ENCODE results near the gene GIPC3.

The GIPC3 gene

DNA sequence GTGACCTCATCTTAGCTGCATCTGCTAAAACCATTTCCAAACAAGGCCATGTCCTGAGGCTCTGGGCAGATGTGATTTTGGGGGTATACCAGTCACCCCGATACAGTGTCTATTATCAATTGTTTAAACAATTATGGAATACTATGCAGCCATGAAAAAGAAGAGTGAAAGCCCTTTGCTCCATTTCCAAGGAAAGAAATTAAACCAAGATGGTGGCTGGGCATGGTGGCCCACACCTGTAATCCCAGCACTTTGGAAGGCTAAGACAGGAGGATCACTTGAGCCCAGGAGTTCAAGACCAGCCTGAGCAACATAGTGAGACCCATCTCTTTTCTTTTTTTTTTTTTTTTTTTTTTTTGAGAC lies 45.5 kb upstream of the GIPC3 start:
- Histone ChIP-seq H4K20me1 (ENCODE audit: insufficient read depth, low read length) (peaks cover 12% of the 10 kb centered on the region), H3K27ac (ENCODE audit: low read length) (no peak overlapping the region), H2AFZ (ENCODE audit: low read depth, low read length) (no peak overlapping the region), H3K9ac (ENCODE audit: low read length) (no peak overlapping the region), H3K4me3 (ENCODE audit: low read length) (no peak overlapping the region), H3K9me3 (ENCODE audit: insufficient read depth, low read length) (no peaks in the 10 kb centered on the region), H3K36me3 (replicated peaks; ENCODE audit: low read depth, low read length) (peaks cover 43% of the 10 kb centered on the region), H3K79me2 (ENCODE audit: low read length) (no peaks in the 10 kb centered on the region), H3K4me1 (ENCODE audit: low read length) (no peaks in the 10 kb centered on the region), H3K4me2 (ENCODE audit: low read length) (no peak overlapping the region), H3K27me3 (ENCODE audit: low read depth, low read length) (no peaks in the 10 kb centered on the region)
- TF ChIP-seq EZH2phosphoT487 (IDR thresholded peaks at IDR 0.05; ENCODE audit: low read depth) (no peak), CTCF (IDR thresholded peaks at IDR 0.05; ENCODE audit: low read depth, low read length) (no peak)

DNA sequence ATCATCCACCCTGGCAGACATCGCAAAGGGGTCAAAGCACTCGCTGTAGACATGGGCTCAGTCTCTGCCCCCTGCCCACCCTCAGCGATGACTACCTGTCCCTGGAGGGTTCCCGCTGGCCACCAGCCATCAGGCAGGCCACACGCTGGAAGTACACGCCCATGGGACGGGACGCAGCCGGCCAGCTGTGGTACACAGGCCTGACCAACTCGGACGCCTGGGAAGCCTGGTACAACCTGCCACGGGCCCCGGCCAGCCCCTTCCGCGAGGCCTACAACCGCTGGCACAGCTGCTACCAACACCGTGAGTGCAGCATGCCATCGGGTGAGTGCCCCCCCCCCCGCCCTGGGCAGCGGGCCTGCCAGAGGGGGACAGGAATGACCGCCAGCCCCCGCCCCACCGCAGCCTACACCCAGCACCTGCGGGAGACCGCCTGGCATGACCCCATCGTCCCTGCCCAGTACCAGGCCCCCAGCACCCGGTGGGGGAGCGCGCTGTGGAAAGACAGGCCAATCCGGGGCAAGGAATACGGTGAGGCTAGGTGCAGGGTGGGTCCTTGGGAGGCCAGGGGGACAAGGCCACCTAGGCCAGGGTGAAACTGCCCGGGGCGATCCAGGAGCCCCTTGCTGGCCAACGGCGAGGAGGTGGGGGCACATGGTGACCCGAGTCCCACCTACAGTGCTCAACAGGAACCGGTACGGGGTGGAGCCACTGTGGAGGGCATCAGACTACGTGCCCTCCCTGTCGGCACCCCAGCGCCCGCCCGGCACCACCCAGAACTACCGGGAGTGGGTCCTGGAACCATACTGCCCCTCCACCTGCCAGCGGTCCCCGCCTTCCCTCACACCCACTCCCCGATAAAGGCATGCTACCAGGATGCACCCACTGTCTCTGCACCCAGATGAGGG lies 41.9 kb upstream of the GIPC3 start:
- Histone ChIP-seq H3K27ac (ENCODE audit: low read length) (no peak overlapping the region), H3K9ac (ENCODE audit: low read length) (no peak overlapping the region), H3K9me3 (ENCODE audit: insufficient read depth, low read length) (no peaks in the 10 kb centered on the region), H3K36me3 (replicated peaks; ENCODE audit: low read depth, low read length) (peaks cover 49% of the 10 kb centered on the region), H3K4me1 (ENCODE audit: low read length) (no peaks in the 10 kb centered on the region), H4K20me1 (ENCODE audit: insufficient read depth, low read length) (peaks cover 19% of the 10 kb centered on the region), H2AFZ (ENCODE audit: low read depth, low read length) (no peak overlapping the region), H3K79me2 (ENCODE audit: low read length) (peaks cover 5% of the 10 kb centered on the region; the same call in 1 of the 2 replicates), H3K27me3 (ENCODE audit: low read depth, low read length) (no peaks in the 10 kb centered on the region), H3K4me3 (ENCODE audit: low read length) (no peak overlapping the region), H3K4me2 (ENCODE audit: low read length) (no peak overlapping the region)
- TF ChIP-seq CTCF (IDR thresholded peaks at IDR 0.05; ENCODE audit: low read depth, low read length), result no peak
- no peak for TF ChIP-seq EZH2phosphoT487 (IDR thresholded peaks at IDR 0.05; ENCODE audit: low read depth)

DNA sequence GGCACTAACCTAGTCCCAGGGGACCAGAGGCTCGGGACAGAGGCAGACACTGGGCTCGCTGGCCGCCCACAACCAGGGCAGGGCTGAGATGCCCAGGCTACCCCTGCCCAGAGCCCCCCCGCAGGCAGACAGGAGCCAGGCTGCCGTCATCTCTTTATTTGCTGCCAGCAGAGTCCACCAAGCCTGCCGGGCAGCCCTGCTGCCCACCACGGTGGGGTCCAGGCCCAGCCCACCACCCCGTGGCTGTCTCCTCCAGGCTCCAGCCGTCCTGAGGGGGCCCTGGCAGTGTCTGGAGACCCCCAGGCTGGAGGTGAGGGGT lies 41.3 kb upstream of the GIPC3 start:
- Histone ChIP-seq H3K27me3 (ENCODE audit: low read depth, low read length) (no peaks in the 10 kb centered on the region), H3K36me3 (replicated peaks; ENCODE audit: low read depth, low read length) (peaks cover 46% of the 10 kb centered on the region), H3K27ac (ENCODE audit: low read length) (no peak overlapping the region), H3K9ac (ENCODE audit: low read length) (no peak overlapping the region), H4K20me1 (ENCODE audit: insufficient read depth, low read length) (peaks cover 16% of the 10 kb centered on the region), H3K4me2 (ENCODE audit: low read length) (no peak overlapping the region), H3K4me1 (ENCODE audit: low read length) (no peaks in the 10 kb centered on the region), H2AFZ (ENCODE audit: low read depth, low read length) (no peak overlapping the region), H3K4me3 (ENCODE audit: low read length) (no peak overlapping the region), H3K79me2 (ENCODE audit: low read length) (peaks cover 7% of the 10 kb centered on the region; the same call in 1 of the 2 replicates), H3K9me3 (ENCODE audit: insufficient read depth, low read length) (no peaks in the 10 kb centered on the region)
- TF ChIP-seq CTCF (IDR thresholded peaks at IDR 0.05; ENCODE audit: low read depth, low read length), result no peak
- TF ChIP-seq EZH2phosphoT487 (IDR thresholded peaks at IDR 0.05; ENCODE audit: low read depth), result no peak

DNA sequence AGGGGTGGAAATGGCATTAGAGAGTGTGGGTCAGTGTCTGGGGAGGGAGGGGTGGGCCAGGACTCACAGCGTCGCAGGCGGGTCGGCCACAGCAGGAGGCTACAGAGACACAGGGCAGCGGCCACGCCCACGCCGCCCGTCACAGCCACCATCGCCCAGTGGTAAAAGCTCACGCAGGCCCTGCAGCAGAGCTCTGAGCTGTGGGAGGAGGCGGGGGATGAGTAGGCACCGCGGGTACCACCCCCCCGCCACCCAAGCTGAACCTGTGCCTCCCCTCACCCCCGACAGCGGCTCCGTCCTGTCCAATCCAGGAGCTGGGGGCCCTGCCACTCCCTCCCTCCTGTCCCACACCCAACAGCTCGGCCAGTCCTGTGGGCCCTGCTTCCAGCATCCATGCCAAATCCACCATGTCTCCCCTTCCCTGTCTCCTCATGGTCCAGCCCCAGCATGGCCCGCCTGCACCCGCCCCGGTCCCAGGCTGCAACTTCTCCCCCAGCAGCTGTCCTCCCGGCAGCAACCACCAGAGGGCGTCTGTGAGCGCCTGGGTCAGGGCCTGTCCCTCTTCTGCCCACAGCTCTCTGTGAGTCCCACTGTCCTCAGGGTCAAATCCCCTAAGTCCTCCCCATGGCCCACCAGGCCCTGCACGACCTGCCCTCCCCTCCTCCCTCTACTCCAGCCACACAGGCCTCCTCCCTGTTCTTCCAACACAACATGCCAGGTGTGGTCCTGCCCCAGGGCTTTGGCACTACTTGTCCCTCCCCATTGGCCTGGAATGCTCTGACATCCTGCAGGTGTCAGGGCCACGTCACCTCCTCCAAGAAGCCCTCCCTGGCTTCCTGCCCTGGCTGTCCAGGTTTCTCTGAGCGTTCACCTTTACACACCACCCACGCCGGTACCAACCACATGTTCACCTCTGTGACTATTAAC lies 40.3 kb upstream of the GIPC3 start:
- H4K20me1 ChIP-seq (ENCODE audit: insufficient read depth, low read length), result peaks cover 12% of the 10 kb centered on the region
- TF ChIP-seq EZH2phosphoT487 (IDR thresholded peaks at IDR 0.05; ENCODE audit: low read depth), result no peak
- peak; percentile 96 for TF ChIP-seq CTCF (IDR thresholded peaks at IDR 0.05; ENCODE audit: low read depth, low read length)
- H3K79me2 ChIP-seq (ENCODE audit: low read length), result peaks cover 7% of the 10 kb centered on the region; the same call in 1 of the 2 replicates
- H3K27ac ChIP-seq (ENCODE audit: low read length), result peak overlapping the region; percentile 1; the same call in 1 of the 2 replicates
- H3K36me3 ChIP-seq (replicated peaks; ENCODE audit: low read depth, low read length), result peaks cover 39% of the 10 kb centered on the region
- no peaks in the 10 kb centered on the region for H3K9me3 ChIP-seq (ENCODE audit: insufficient read depth, low read length)
- no peak overlapping the region for H3K4me2 ChIP-seq (ENCODE audit: low read length)
- H3K4me1 ChIP-seq (ENCODE audit: low read length), result no peaks in the 10 kb centered on the region
- H3K9ac ChIP-seq (ENCODE audit: low read length), result no peak overlapping the region
- no peak overlapping the region for H3K4me3 ChIP-seq (ENCODE audit: low read length)
- H3K27me3 ChIP-seq (ENCODE audit: low read depth, low read length), result no peaks in the 10 kb centered on the region
- no peak overlapping the region for H2AFZ ChIP-seq (ENCODE audit: low read depth, low read length)
